T-cell (primary cell): Measurements from ENCODE around the gene SLC52A3. TPM values are rescaled to one million over a fixed set of nuclear protein-coding genes. Genes with fewer than 3 reads are reported as not detected.

ENCODE experiments used
- ATAC-seq, 4 experiments: fragments of 200-7000 bp in 3 of 4; fragments of 150-1000 bp in 1 of 4; cut with Tn5 transposase; replicated peaks in 1 of 4; 1 replicate in 3 of 4; 2 replicates in 1 of 4; pipeline ENCODE4 v1.10.0; 2021; ENCODE audit warnings: moderate library complexity in 3 of 4, mild to moderate bottlenecking in 2 of 4, moderate number of reproducible peaks in 1 of 4
- CTCF ChIA-PET, 2 donors: fragments of 300-600 bp; sonication (Branson Sonifier 250); formaldehyde crosslinking; loops; one replicate each; lab custom pipeline; 2022; ENCODE audit warnings: antibody characterized with exemption in 2 of 2; lab: Charles Lee
- POLR2A ChIA-PET, 2 donors: fragments of 300-600 bp; sonication (Branson Sonifier 250); formaldehyde crosslinking; loops; one replicate each; lab custom pipeline; 2022; ENCODE audit warnings: antibody characterized with exemption in 2 of 2; lab: Charles Lee
- DNase-seq, 35 experiments: peaks; one replicate each; pipeline versions ENCODE4 v3.0.0 to v3.0.0-alpha.2; 2013 to 2023
- H3K27ac ChIP-seq: one replicate; pipeline ENCODE4 v1.5.1; 2013; ENCODE audit warnings: low read length
- H3K27me3 ChIP-seq, 2 experiments: replicated peaks in 1 of 2; 1 replicate in 1 of 2; 2 replicates in 1 of 2; pipeline versions ENCODE4 v1.6.1 to v1.7.0; 2013; ENCODE audit warnings: low read length in 1 of 2, mixed read lengths in 1 of 2; ENCODE audit not compliant: control insufficient read depth in 2 of 2, insufficient read depth in 2 of 2; ENCODE audit errors: extremely low read depth in 1 of 2
- H3K36me3 ChIP-seq, 2 donors: 1 replicate in 1 of 2; 2 replicates in 1 of 2; pipeline versions ENCODE4 v1.6.1 to v1.7.0; 2013; ENCODE audit warnings: low read length in 1 of 2; ENCODE audit not compliant: control insufficient read depth in 2 of 2, insufficient read depth in 1 of 2; ENCODE audit errors: extremely low read depth in 1 of 2
- H3K4me1 ChIP-seq, 2 experiments: 1 replicate in 1 of 2; 2 replicates in 1 of 2; pipeline versions ENCODE4 v1.6.1 to v1.7.0; 2013; ENCODE audit warnings: low read length in 2 of 2, mixed read lengths in 1 of 2; ENCODE audit not compliant: insufficient read depth in 2 of 2, control insufficient read depth in 1 of 2; ENCODE audit errors: extremely low read depth in 1 of 2
- H3K4me3 ChIP-seq, 2 donors: 1 replicate in 1 of 2; 2 replicates in 1 of 2; pipeline versions ENCODE4 v1.5.1 to v1.7.0; 2013; ENCODE audit warnings: mild to moderate bottlenecking in 2 of 2, low read length in 1 of 2, moderate library complexity in 1 of 2; ENCODE audit not compliant: control insufficient read depth in 1 of 2; ENCODE audit errors: extremely low read depth in 1 of 2
- H3K9me3 ChIP-seq: 2 replicates; pipeline ENCODE4 v1.7.0; 2013
- H3K27ac Mint-ChIP-seq, 2 donors: one replicate each; pipeline ENCODE4 v1.8.0; 2020 to 2021; ENCODE audit warnings: mild to moderate bottlenecking in 2 of 2, mixed read lengths in 2 of 2
- H3K27me3 Mint-ChIP-seq, 2 donors: one replicate each; pipeline ENCODE4 v1.8.0; 2021 to 2022; ENCODE audit warnings: mixed read lengths in 2 of 2
- H3K36me3 Mint-ChIP-seq: one replicate; pipeline ENCODE4 v1.8.0; 2021; ENCODE audit warnings: mixed read lengths
- H3K4me1 Mint-ChIP-seq, 3 donors: one replicate each; pipeline ENCODE4 v1.8.0; 2020 to 2022; ENCODE audit warnings: mixed read lengths in 3 of 3, mild to moderate bottlenecking in 1 of 3
- H3K4me3 Mint-ChIP-seq, 3 donors: one replicate each; pipeline ENCODE4 v1.8.0; 2020 to 2022; ENCODE audit warnings: mild to moderate bottlenecking in 3 of 3, mixed read lengths in 3 of 3, moderate library complexity in 3 of 3
- H3K9me3 Mint-ChIP-seq, 3 donors: one replicate each; pipeline ENCODE4 v1.8.0; 2020 to 2022; ENCODE audit warnings: mixed read lengths in 3 of 3
- WGBS: methylation state at CpG from one replicate; pipeline ENCODE4 v1.1.5; 2013; ENCODE audit warnings: missing lambda C conversion rate; ENCODE audit not compliant: insufficient coverage; 5-methylcytosine and 5-hydroxymethylcytosine counted together
- total RNA-seq, 35 experiments: library from RNA in 6 of 35; stranded (reverse) in 6 of 35; fragments of 120-200 nt in 1 of 35; gene quantifications; one replicate each; pipeline versions ENCODE4 v1.2.1 to v1.2.4 and lab custom pipeline; 2013 to 2026

The SLC52A3 gene
- total RNA-seq, 5 donors from 2014 or later (not counting 1 experiment from before 2014, with no cell fraction given) = not detected

GRCh38 chr20:711576-711975 lies 56.7 kb downstream of the SLC52A3 start:
- Mint-ChIP-seq H3K36me3 (no peaks in the 10 kb centered on the region), H3K9me3 (peaks cover 0 to 9% (median 0%) of the 10 kb centered on the region in 3 donors), H3K4me3 (no peak overlapping the region), H3K4me1 (peaks cover 2 to 5% (median 4%) of the 10 kb centered on the region in 3 donors), H3K27ac (no peak overlapping the region), H3K27me3 (peaks cover 31 to 39% of the 10 kb centered on the region in 2 donors)
- H3K36me3 ChIP-seq = no peaks in the 10 kb centered on the region
- H3K27ac ChIP-seq = no peak overlapping the region
- WGBS = 80% methylated on average over 1 of the region's 2 CpGs
- ATAC-seq (no peak), DNase-seq (no peak)
- ChIA-PET POLR2A (no interaction called here), CTCF (no interaction called here)
- no peaks in the 10 kb centered on the region for H3K9me3 ChIP-seq
- H3K4me3 ChIP-seq = no peak overlapping the region
- H3K27me3 ChIP-seq = peaks cover 4 to 23% of the 10 kb centered on the region in 2 experiments
- H3K4me1 ChIP-seq = no peaks in the 10 kb centered on the region

DNA sequence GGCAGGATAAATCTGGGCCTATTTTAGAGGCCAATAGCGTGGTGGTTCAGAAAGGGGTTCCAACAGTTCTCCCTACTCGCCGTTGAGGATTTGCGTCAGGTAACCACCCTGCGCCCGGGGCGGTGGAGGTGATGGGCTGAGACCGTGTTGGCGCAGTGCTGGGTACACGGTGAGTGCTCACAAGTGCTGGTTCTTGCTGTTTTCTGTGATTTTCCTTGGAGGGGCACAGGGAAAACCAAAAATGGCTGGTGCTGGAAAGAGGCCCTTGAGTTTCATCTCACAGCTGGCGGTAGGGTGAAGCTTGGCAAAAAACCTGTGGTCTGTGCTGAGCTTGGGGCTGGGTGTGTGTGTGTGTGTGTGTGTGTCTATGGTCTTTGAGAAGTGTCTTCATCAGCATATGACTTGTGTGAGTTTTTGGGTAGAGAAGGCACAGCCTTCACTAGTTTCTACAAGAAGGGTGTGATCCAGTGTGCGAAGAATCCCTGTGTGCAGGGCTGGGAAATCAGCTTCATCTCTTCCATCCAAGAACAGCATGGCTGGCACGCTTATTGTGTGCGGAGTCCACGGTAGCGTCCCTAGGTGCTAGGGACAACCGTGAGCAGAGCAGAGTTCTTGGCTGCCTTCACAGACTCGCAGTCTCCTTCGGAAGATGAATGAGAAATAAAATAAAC lies 57.4 kb downstream of the SLC52A3 start:
- no peaks in the 10 kb centered on the region for H3K36me3 Mint-ChIP-seq
- H3K27me3 Mint-ChIP-seq = peaks cover 34 to 41% of the 10 kb centered on the region in 2 donors
- WGBS = 94% methylated on average over 15 of the region's 19 CpGs
- Histone ChIP-seq H3K36me3 (no peaks in the 10 kb centered on the region), H3K4me1 (no peaks in the 10 kb centered on the region), H3K9me3 (no peaks in the 10 kb centered on the region), H3K27me3 (peaks cover 4 to 30% of the 10 kb centered on the region in 2 experiments), H3K27ac (no peak overlapping the region), H3K4me3 (no peak overlapping the region)
- DNase-seq (no peak), ATAC-seq (no peak)
- ChIA-PET POLR2A (no interaction called here), CTCF (no interaction called here)
- H3K9me3 Mint-ChIP-seq = peaks cover 0 to 9% (median 0%) of the 10 kb centered on the region in 3 donors
- peaks cover 2 to 5% (median 4%) of the 10 kb centered on the region in 3 donors for H3K4me1 Mint-ChIP-seq
- no peak overlapping the region for H3K4me3 Mint-ChIP-seq
- no peak overlapping the region for H3K27ac Mint-ChIP-seq

Other genes starting within 250 kb of the SLC52A3 start
- gene CSNK2A1, start 224.7 kb downstream of the SLC52A3 start, total RNA-seq = 10 to 100 TPM; 73.7 to 84.4 (median 77.4) TPM
- not detected for gene TCF15, start 158.2 kb downstream of the SLC52A3 start, total RNA-seq
- gene SRXN1, start 115.3 kb downstream of the SLC52A3 start, total RNA-seq = 10 to 100 TPM in 1 of 5 donors, 1 to 10 TPM in 4; 1.5 to 10.1 (median 7.3) TPM
- not detected for gene SCRT2, start 92.7 kb downstream of the SLC52A3 start, total RNA-seq
- gene FAM110A, start 65.2 kb upstream of the SLC52A3 start, total RNA-seq = 10 to 100 TPM; 12.7 to 27.9 (median 26.9) TPM
- gene ANGPT4, start 147.8 kb upstream of the SLC52A3 start, total RNA-seq = not detected
- gene RSPO4, start 233.8 kb upstream of the SLC52A3 start, total RNA-seq = under 1 TPM in 4 of 5 donors, not detected in 1; 0.33 to 0.98 (median 0.55) TPM